K562 (cell line): ENCODE measurements around the gene SH3BGRL3. TPM values are rescaled to one million over a fixed set of nuclear protein-coding genes. Genes with fewer than 3 reads are reported as not detected.

ENCODE experiments used
- DMBX1 ChIP-seq: fragments of 250-450 bp; sonication (Bioruptor Pico); IDR thresholded peaks from 2 replicates; pipeline ENCODE4 v1.8.0; 2022; ENCODE audit warnings: inconsistent platforms, mild to moderate bottlenecking, moderate library complexity, borderline replicate concordance
- HCFC1 ChIP-seq: IDR thresholded peaks from 2 replicates; pipeline ENCODE4 v1.6.1; 2012; ENCODE audit warnings: low read depth, low read length, improper control_type of control experiment
- HDAC1 ChIP-seq, 2 experiments: fragments of 450-650 bp; IDR thresholded peaks; 2 replicates each; pipeline ENCODE4 v1.6.1; 2016 to 2017; ENCODE audit warnings: inconsistent platforms in 1 of 2, mild to moderate bottlenecking in 1 of 2, moderate library complexity in 1 of 2
- HDAC2 ChIP-seq: fragments of 450-650 bp; IDR thresholded peaks from 2 replicates; pipeline ENCODE4 v1.6.1; 2016; ENCODE audit warnings: mild to moderate bottlenecking
- HDAC6 ChIP-seq: IDR thresholded peaks from 2 replicates; pipeline ENCODE4 v1.6.1; 2012; ENCODE audit warnings: low read depth, mild to moderate bottlenecking, control low read depth, inconsistent platforms, low read length, moderate library complexity
- MTA2 ChIP-seq: fragments of 450-650 bp; IDR thresholded peaks from 2 replicates; pipeline ENCODE4 v1.6.1; 2016; ENCODE audit warnings: low read depth
- MYC ChIP-seq, 2 experiments: fragments of 250-450 bp in 1 of 2; sonication (Bioruptor Pico) in 1 of 2; IDR thresholded peaks; 2 replicates each; pipeline versions ENCODE4 v1.5.1 to v1.6.1; 2012 to 2021; ENCODE audit warnings: low read depth in 2 of 2, borderline replicate concordance in 1 of 2, improper control_type of control experiment in 1 of 2, low read length in 1 of 2, mild to moderate bottlenecking in 1 of 2, moderate library complexity in 1 of 2
- NFE2 ChIP-seq: IDR thresholded peaks from 2 replicates; pipeline ENCODE4 v1.6.1; 2014; ENCODE audit warnings: antibody characterized with exemption, low read depth
- NONO ChIP-seq, 2 experiments: fragments of 200-400 bp in 1 of 2; fragments of 450-650 bp in 1 of 2; formaldehyde crosslinking in 1 of 2; IDR thresholded peaks; 2 replicates each; pipeline ENCODE4 v1.6.1; 2017; ENCODE audit warnings: low read depth in 2 of 2, mild to moderate bottlenecking in 2 of 2, moderate library complexity in 2 of 2, low read length in 1 of 2
- RBM34 ChIP-seq: fragments of 200-400 bp; formaldehyde crosslinking; IDR thresholded peaks from 2 replicates; pipeline ENCODE4 v1.6.1; 2018; ENCODE audit warnings: low read length, borderline replicate concordance; ENCODE audit not compliant: insufficient read depth
- ZBTB7A ChIP-seq: IDR thresholded peaks from 2 replicates; pipeline ENCODE4 v1.6.1; 2011; ENCODE audit warnings: low read depth, mild to moderate bottlenecking, low read length, moderate library complexity, borderline replicate concordance; ENCODE audit not compliant: control insufficient read depth
- ZNF184 ChIP-seq: sonication (generic); formaldehyde crosslinking; IDR thresholded peaks from 2 replicates; pipeline ENCODE4 v1.5.0; 2020; ENCODE audit warnings: missing genetic modification reagents
- ZNF408 ChIP-seq: fragments of 250-450 bp; sonication (Bioruptor Pico); IDR thresholded peaks from 2 replicates; pipeline ENCODE4 v1.4.0; 2020; ENCODE audit warnings: low read depth, mild to moderate bottlenecking, moderate library complexity
- ZNF551 ChIP-seq: fragments of 250-450 bp; sonication (Bioruptor Pico); IDR thresholded peaks from 2 replicates; pipeline ENCODE4 v1.5.0; 2021; ENCODE audit warnings: mild to moderate bottlenecking, moderate library complexity
- ZNF589 ChIP-seq: fragments of 200-800 bp; sonication (Bioruptor generic); IDR thresholded peaks from 2 replicates; pipeline ENCODE4 v1.6.1; 2016; ENCODE audit warnings: low read depth, missing genetic modification characterization, missing compliant biosample characterization
- polyA plus RNA-seq, 8 experiments: library from polyadenylated mRNA; depleted of rRNA in 4 of 8; stranded (reverse) in 5 of 8; unstranded in 3 of 8; fragments of >200 nt; fragmentation: Nextera tagmentation in 2 of 8; fragmentation: Illumina TruSeq in 1 of 8; extraction: Ambion mirVana in 2 of 8; extraction: Trizol in 1 of 8; gene quantifications; 2 replicates each; pipeline versions ENCODE4 v1.2.1 to v1.2.3, GENCODE V29; 2011 to 2014; ENCODE audit warnings: inconsistent platforms in 1 of 8, missing spikeins in 1 of 8
- total RNA-seq, 7 experiments: library from RNA; depleted of rRNA in 6 of 7; stranded (reverse); fragments of >200 nt in 6 of 7; fragmentation: Illumina TruSeq in 2 of 7; extraction: Trizol in 2 of 7; gene quantifications; 2 replicates each; pipeline versions ENCODE4 v1.2.1 to v1.2.3, GENCODE V29; 2011 to 2021; ENCODE audit warnings: low replicate concordance in 1 of 7
- TF ChIP-seq, protein P1 (sequence below): fragments of 450-650 bp; formaldehyde crosslinking; IDR thresholded peaks from 2 replicates; pipeline ENCODE4 v1.4.0; 2022; ENCODE audit warnings: missing genetic modification characterization
- TF ChIP-seq, protein P2 (sequence below): fragments of 450-650 bp; IDR thresholded peaks from 2 replicates; pipeline ENCODE4 v1.6.1; 2018; ENCODE audit not compliant: partially characterized antibody
- TF ChIP-seq, protein P3 (sequence below): sonication (generic); formaldehyde crosslinking; IDR thresholded peaks from 2 replicates; pipeline ENCODE4 v1.8.0; 2022; ENCODE audit warnings: mild to moderate bottlenecking, missing genetic modification reagents
- TF ChIP-seq, protein P4 (sequence below): sonication (generic); formaldehyde crosslinking; IDR thresholded peaks from 2 replicates; pipeline ENCODE4 v1.8.1; 2023; ENCODE audit warnings: mild to moderate bottlenecking, missing genetic modification reagents, moderate library complexity

SH3BGRL3 gene
- total and polyA plus RNA-seq, 9 of the 15 experiments (the other 6 are each of a cell fraction or from before 2014, with no cell fraction given) = 30.3 to 140 (median 54.2) TPM

DNA sequence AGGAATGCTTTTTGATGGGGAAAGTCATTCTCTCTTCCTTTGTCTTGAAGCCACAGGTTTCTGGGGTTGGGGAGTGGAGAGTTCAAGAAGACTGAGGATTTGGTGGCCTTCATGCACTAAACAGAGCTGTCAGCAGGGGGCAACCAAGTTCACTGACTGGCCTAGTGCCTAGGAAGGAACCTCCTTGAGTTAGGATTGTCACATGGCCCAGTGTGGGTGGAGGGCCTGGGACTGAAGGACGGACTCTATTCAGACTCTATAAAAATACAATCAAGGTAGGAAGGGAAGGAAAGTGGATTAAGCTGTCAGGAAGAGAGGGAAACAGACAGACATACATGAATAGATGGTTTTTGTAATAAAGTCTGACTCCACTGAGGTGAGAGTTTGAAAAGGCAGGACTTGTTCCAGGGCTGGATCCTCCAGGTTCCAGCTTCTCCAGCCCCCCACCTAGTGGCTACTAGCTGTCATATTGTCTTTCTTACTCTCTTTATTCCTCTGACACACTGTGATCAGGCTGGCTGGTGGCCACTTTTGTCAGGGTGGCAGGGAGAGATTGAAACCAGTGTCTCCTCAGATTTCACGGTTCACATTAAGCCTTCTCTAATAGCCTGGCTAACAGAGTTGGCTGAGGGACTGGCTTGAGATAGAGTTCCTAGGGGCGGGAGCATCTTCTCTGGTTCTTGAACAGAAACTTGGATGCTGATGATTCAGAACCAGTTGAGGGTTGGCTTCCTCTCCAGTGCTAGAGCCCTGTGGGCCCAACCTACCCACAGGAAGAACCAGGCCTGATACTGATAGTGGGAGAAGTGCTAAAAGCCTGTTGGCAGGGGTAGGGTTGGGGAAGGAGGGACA lies 4.1 kb upstream of the SH3BGRL3 start (continued):
- TF ChIP-seq, protein P1, sequence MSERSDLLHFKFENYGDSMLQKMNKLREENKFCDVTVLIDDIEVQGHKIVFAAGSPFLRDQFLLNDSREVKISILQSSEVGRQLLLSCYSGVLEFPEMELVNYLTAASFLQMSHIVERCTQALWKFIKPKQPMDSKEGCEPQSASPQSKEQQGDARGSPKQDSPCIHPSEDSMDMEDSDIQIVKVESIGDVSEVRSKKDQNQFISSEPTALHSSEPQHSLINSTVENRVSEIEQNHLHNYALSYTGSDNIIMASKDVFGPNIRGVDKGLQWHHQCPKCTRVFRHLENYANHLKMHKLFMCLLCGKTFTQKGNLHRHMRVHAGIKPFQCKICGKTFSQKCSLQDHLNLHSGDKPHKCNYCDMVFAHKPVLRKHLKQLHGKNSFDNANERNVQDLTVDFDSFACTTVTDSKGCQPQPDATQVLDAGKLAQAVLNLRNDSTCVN (CRISPR knock-in tag) = no peak; the same call in 1 of the 2 replicates
- TF ChIP-seq NONO (IDR thresholded peaks at IDR 0.05; ENCODE audit: low read depth in 2 of 2, low read length in 1 of 2) = peak in 1 of 2 experiments; percentile 52; a peak in 1 of 4 replicates
- no peak; the same call in 1 of the 2 replicates for TF ChIP-seq ZNF551 (CRISPR knock-in tag)
- no peak for TF ChIP-seq MTA2
- no peak for TF ChIP-seq ZNF408 (CRISPR knock-in tag)
- peak in 1 of 2 experiments; percentile 70; a peak in 2 of 4 replicates for TF ChIP-seq HDAC1 (IDR thresholded peaks at IDR 0.05)
- TF ChIP-seq, protein P2, sequence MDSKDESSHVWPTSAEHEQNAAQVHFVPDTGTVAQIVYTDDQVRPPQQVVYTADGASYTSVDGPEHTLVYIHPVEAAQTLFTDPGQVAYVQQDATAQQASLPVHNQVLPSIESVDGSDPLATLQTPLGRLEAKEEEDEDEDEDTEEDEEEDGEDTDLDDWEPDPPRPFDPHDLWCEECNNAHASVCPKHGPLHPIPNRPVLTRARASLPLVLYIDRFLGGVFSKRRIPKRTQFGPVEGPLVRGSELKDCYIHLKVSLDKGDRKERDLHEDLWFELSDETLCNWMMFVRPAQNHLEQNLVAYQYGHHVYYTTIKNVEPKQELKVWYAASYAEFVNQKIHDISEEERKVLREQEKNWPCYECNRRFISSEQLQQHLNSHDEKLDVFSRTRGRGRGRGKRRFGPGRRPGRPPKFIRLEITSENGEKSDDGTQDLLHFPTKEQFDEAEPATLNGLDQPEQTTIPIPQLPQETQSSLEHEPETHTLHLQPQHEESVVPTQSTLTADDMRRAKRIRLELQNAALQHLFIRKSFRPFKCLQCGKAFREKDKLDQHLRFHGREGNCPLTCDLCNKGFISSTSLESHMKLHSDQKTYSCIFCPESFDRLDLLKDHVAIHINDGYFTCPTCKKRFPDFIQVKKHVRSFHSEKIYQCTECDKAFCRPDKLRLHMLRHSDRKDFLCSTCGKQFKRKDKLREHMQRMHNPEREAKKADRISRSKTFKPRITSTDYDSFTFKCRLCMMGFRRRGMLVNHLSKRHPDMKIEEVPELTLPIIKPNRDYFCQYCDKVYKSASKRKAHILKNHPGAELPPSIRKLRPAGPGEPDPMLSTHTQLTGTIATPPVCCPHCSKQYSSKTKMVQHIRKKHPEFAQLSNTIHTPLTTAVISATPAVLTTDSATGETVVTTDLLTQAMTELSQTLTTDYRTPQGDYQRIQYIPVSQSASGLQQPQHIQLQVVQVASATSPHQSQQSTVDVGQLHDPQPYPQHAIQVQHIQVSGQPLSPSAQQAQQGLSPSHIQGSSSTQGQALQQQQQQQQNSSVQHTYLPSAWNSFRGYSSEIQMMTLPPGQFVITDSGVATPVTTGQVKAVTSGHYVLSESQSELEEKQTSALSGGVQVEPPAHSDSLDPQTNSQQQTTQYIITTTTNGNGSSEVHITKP = peak; percentile 28
- no peak for TF ChIP-seq NFE2
- TF ChIP-seq MYC (IDR thresholded peaks at IDR 0.05; ENCODE audit: low read depth, low read length) = peak; percentile 89
- TF ChIP-seq MYC (CRISPR knock-in tag; IDR thresholded peaks at IDR 0.05; ENCODE audit: borderline replicate concordance, low read depth) = no peak
- no peak for TF ChIP-seq ZNF184 (CRISPR knock-in tag)
- peak; percentile 38; the same call in 1 of the 2 replicates for TF ChIP-seq HDAC2
- TF ChIP-seq ZBTB7A = no peak
- TF ChIP-seq ZNF589 = peak; percentile 64; the same call in 1 of the 2 replicates
- no peak for TF ChIP-seq RBM34
- 0 out of 2 replicates have a peak, but pooled peaks have one; percentile 24 for TF ChIP-seq HCFC1
- TF ChIP-seq, protein P3, sequence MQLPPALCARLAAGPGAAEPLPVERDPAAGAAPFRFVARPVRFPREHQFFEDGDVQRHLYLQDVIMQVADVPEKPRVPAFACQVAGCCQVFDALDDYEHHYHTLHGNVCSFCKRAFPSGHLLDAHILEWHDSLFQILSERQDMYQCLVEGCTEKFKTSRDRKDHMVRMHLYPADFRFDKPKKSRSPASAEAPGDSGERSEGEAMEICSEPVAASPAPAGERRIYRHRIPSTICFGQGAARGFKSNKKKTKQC (CRISPR knock-in tag) = no peak
- no peak for TF ChIP-seq DMBX1
- TF ChIP-seq HDAC6 = no peak
- TF ChIP-seq, protein P4, sequence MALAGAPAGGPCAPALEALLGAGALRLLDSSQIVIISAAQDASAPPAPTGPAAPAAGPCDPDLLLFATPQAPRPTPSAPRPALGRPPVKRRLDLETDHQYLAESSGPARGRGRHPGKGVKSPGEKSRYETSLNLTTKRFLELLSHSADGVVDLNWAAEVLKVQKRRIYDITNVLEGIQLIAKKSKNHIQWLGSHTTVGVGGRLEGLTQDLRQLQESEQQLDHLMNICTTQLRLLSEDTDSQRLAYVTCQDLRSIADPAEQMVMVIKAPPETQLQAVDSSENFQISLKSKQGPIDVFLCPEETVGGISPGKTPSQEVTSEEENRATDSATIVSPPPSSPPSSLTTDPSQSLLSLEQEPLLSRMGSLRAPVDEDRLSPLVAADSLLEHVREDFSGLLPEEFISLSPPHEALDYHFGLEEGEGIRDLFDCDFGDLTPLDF (CRISPR knock-in tag) = 0 out of 2 replicates have a peak, but pooled peaks have one; percentile 10
